Stimulated activated CD4-positive, alpha-beta T cell treated with anti-CD3 and anti-CD28 coated beads, TNF-alpha, amount 100 ng/mL, for 48 hours (primary cell): ENCODE results near the gene RTL10.

Experiments used
- DNase-seq, 3 donors: peaks; one replicate each; pipeline ENCODE4 v3.0.0-alpha.2; 2020; ENCODE audit warnings: low read depth in 3 of 3

The RTL10 gene

DNA sequence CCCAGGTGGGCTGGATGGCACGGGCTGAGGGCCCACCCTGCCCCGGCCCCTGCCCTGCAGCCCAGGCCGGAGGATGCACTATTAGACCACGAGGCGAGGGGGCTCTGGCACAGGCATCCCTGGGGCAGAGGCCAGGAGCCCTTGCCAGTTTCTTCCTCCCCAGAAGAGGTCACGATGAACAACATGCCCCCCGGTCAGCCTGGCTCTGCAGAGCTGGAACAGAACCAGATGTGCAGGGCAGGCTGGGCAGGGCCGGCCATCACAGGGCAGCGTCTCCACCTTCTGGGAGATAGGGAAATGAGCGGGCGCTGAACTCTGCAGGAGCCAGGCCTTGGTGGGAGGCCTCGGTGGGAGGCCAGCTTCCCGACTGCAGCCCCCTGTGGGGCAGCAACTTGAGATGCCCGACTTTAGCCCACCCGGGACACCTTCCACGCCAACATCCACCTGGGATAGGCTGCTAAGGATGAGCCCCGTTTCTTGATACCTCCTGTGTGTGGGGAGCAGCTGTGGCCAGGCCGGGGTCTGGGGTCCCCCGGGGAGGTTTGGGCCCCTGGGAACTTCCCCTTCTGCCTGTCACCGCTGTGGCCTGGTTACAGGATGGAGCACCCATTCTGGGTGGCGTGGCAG lies 21.8 kb upstream of the RTL10 start:
- DNase-seq = no peak

DNA sequence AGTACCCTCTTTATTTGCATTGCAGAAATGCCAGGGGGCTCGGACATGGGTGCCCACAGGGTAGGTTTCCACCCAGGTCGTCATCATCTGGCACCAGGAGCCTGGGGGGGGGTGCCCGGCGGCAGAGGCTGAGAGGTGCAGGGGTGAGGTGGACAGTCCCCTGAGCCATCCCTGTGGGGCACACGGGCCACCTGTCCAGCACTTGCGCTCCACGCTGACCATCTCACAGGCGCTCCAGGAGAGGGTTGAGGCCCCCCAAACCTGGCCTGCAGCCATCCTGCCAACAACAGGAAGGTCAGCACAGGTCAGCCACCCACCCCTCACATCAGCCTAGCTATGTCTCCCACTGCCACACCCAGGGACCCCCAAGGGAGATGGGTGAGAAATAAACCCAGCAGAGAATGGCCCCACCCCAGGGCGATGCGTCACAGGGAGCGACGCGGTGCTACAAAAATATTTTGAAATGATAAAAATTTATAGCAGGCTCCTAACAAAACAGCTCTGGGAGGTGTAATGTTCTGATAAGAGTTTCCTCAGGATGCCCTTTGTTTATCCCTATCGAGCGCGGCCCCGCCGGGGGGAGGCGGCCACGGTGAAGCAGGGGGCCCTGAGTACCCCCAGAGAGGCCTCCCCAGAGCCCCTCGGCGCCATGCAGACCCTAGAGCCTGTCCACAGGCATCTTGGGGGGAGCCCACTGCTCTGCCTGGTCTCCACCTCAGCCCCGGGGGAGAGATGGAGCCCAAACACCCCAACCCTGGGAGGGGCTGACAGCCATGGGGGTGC lies 21.0 kb upstream of the RTL10 start:
- DNase-seq = no peak

DNA sequence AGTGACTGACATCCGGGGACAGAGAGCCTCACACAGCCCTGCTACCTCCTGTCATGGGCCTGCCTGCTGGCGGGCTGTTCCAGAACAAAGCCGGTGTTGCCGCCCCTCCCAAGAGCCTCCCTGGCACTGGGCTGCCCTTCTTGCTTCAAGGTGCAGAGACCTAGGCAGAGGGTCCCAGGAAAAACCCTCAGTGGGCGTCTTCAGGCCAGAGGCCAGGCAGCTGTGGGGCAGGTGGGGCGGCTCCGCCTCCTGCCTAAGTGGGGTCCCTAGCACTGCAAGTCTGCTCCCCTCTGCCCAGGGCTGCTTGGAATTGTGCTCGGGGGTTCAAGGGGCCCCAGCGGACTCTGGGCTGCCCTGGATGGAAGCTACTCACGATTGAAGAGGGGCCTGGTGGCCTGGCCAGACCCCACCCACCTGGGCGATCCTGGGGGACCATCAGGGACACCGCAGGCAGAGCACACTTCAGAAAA lies 20.4 kb upstream of the RTL10 start:
- DNase-seq = no peak

DNA sequence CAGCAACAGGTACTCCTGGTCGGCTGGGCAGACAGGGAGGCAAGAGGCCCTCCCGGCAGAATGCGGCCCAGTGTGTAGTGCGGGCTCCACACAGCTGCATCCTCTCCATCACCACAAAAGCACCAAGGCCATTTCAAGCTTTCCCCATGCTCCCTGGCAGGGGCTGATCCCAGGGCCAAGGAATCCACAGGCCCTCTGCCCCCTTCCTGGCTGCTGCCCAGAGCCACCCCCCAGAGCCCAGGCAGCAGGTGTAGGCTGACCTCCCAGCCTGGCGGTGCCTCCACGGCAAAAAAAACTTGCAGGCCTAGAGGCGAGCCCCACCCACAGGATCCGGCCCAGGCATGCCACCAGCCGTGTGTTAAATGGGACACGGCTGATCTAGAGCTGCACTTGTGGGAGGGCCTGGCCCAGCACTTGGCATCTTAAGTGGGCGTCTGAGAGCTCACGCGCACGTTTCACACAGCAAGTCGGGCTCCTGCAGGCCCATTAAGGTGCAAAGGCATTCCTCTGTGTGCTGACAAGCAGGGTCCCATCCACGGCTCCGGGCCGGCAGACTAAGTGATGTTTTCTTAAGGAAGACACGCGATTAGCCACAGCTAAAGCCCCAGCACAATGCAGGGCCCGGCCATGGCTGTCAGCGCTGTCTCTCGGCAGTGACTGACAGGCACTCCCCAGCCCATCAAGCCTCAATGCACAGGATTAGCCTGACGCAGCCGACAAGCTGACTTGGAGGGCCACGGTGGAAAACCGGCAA lies 19.8 kb upstream of the RTL10 start:
- no peak for DNase-seq

DNA sequence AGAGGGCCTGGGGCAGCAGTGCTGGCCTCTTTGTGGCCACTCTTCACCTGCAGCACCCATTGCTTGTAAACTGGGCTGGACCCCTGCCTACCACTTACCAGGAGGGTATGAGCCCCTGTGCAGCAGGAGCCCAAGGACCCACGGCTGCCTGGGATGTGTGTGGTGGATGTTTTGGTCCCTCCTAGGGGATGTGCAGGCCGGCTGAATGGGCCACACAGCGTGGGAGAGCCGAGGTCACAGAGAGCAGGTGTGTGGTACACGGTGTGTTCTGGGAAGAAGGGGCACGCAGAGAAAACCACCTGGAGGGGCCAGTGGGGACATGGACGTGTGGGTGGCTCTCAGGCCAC lies 19.3 kb upstream of the RTL10 start:
- no peak for DNase-seq

GRCh38 chr22:19873138-19873959 lies 18.7 kb upstream of the RTL10 start:
- no peak for DNase-seq

GRCh38 chr22:19872779-19873137 lies 18.1 kb upstream of the RTL10 start:
- DNase-seq = no peak

GRCh38 chr22:19871845-19872778 lies 17.4 kb upstream of the RTL10 start:
- DNase-seq = no peak

- DNase-seq = no peak
Observed at GRCh38 chr22:19871023-19871844, 16.6 kb upstream of the RTL10 start.

- no peak for DNase-seq
Observed at GRCh38 chr22:19870153-19871022, 15.7 kb upstream of the RTL10 start.

DNA sequence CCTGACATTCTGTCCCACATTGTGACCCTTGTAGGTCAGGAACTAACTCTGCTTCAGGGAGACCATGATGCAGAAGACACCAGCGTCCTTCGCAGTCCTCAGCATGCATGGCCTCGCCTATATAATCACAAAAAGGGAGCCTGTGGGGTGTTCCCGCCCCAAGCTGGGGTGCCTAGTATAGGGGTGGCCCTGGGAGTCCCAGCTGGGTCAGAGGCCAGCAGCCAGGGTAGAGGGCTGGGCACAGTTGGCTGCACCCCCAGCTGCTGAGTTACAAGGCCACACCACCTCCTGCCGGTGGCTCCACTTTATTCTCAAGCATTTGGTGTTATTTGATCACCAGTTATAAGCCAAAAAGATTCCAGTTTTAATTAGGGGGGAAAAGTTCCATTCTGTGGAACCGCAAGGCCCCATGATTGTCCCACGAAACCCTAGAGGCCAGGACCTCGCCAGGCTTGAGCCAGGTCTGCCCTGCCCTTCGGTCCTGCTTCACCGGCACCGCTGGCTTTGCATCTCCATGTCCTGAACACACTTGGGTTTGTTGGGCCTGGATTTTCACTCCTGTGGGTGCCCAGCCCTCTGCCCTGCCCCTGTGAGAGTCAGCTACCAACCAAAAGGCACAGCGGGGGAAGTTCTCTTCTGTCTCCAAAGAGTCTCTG lies 15.0 kb upstream of the RTL10 start:
- DNase-seq = no peak

DNA sequence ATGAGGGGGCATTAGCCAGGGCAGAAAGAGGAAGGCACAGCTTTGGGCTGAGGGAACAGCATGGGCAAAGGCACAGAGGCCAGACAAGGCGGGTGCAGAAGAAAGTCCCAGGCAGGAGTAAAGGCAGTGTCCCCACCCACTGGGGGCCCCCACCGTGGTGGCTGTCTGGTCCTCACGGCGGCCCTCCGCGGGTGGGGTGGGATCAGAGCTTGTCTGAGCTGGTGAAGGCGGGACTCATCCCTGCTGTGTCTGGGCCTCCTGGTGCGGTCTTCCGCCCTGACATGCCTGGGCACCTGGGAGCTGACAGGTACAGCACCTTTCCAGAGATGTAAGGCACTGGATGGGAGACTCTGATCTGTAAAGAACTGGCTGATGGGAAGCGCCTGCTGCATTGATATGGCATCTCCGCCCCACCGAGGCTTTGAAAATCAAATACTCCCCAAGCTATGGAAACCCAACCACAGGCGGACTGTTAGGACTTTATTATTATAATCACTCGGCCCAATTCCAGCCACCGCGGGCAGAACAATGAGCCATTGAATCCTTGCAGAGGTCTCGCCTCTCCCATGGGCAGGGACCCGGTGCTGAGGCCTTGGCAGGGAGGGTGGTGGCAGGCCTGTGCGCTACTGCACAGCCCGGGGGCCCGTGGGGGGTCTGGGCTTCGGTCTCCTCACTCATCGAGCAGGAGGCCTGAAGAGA lies 14.2 kb upstream of the RTL10 start:
- no peak for DNase-seq

DNA sequence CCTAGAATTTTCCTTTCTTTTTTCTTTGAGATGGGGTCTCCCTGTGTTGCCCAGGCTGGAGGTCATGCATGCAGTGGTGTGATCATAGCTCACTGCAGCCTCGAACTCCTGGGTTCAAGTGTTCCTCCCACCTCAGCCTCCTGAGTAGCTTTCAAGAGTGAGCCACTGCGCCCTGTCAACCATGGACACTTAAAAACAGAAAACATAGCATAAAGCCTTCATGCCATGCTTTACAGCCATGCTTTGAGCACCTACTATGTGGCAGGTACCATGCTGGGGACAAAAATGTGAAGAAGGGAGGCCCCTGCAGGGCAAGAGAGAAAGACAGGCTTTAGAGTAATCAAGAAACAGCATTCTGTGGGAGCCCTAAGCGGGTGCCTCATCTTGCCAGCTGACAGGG lies 13.7 kb upstream of the RTL10 start:
- no peak for DNase-seq

DNA sequence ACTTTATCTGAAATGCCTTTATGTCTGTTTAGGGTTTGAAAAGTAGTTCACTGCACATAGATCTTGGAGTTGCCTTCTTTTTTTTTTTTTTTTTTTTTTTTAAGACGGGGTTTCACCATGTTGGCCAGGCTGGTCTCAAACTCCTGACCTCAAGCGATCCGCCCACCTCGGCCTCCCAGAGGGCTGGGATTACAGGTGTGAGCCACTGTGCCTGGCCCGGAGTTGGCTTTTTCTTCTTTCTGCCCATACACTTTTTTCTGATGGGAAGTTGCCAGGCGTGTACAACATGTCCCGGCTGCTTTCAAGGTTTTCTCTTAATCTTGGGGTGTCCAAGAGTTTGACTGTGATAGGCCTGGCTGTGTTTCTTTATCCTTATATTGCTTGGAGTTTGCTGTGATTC lies 12.9 kb upstream of the RTL10 start:
- DNase-seq = no peak

- no peak for DNase-seq
Observed at GRCh38 chr22:19866665-19867009, 12.0 kb upstream of the RTL10 start.

- DNase-seq = no peak
Observed at GRCh38 chr22:19865141-19865829, 10.6 kb upstream of the RTL10 start.

DNA sequence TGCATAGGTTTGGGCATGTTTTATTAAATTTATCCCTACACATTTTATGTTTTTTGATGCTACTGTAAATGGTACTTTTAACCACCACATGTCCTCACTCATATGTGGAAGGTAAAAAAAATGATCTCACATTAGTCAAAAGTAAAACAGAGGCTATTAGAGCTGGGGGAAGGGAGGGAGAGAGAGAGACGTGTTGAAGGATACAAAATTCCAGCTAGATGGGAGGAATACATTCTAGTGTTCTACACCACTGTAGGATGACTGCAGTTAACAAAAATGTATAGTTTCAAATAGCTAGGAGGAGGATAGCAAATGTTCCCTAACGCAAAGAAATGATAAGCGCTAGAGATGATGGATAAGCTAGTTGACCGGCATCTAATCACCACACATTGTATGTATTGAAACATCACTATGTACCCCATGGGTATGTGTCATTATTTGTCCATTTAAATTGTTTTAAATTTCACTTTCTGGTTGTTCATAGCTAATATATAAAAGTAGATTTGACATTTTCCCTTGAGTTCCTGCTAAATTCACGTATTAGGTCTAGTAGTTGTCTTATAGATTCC lies 9.9 kb upstream of the RTL10 start:
- DNase-seq = no peak
